ENCODE data around the gene ZC3H10.
"Not testable (repeated sequence)": the region's sequence is repeated elsewhere in the genome, so short reads cannot be mapped to it uniquely, and the experiment has no call there.

Gene ZC3H10

GRCh38 chr12:56154818-56155217, 36.8 kb downstream of the ZC3H10 start:
- no peak for DNase-seq (ENCODE audit: low spot score)

GRCh38 chr12:56155256-56155845, 37.3 kb downstream of the ZC3H10 start:
- DNase-seq (ENCODE audit: low spot score) = no peak

- not testable (repeated sequence) for DNase-seq (ENCODE audit: low spot score)
Observed at GRCh38 chr12:56156464-56157200, 38.6 kb downstream of the ZC3H10 start.

GRCh38 chr12:56157201-56158028, 39.3 kb downstream of the ZC3H10 start:
- peak; percentile 52 for DNase-seq (ENCODE audit: low spot score)

GRCh38 chr12:56158029-56158925, 40.2 kb downstream of the ZC3H10 start, which contains the start of gene MYL6:
Gene MYL6, plus strand, starts transcription at chr12:56158359. Its CDS starts 43 bp downstream, at chr12:56158402.
- peak; percentile 94 for DNase-seq (ENCODE audit: low spot score)

DNA sequence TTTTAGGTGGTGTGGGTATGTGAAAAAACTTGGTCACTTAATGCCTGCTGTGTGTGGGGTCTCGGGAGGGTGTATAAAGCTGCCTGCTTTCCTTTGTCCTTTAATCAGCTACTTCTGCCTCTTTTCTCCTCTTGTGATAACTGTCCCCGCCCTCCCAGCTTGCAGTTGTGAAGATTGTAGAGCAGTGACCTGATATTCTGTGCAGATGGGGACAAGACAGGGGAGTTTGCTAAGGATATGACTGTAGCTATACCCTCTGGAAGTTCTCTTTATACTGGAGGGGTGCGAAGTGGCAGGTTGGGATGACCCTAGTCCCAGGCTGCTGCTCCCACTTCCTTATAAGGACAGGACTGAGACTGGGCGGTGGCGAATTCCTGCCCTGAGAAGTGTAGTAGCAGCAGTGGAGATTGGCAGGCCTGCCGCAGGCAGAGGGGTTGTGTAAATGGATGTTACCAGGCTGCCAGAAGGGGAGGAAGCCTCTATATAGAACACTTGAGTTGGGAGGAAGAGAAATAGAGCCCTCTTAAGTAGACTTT, 40.9 kb downstream of the ZC3H10 start:
- DNase-seq (ENCODE audit: low spot score) = peak; percentile 14

GRCh38 chr12:56159482-56160192, 41.6 kb downstream of the ZC3H10 start:
- DNase-seq (ENCODE audit: low spot score) = no peak

DNA sequence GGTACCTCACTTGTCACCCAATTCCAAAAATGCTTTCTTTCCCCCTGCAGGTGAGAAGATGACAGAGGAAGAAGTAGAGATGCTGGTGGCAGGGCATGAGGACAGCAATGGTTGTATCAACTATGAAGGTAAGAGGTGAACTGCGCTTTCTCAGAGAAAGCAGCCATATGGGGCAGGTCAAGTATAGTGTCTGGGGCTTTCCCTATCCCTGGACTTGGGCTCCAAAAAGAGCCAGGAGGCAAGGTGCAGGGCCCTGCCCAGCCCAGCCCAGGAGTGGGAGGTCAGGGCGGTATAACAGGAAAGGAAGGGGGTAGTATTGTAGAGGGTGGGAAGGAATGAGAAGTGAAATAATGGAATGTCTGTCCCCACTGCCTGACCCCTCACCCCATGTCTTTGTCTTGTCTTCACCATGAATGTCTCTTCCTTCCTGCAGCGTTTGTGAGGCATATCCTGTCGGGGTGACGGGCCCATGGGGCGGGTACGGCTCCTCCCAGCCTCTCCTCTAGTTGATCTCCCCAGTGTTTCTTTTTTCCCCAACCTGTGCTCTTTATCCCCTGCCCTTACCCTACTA, 42.2 kb downstream of the ZC3H10 start:
- DNase-seq (ENCODE audit: low spot score) = peak; percentile 70

- no peak for DNase-seq (ENCODE audit: low spot score)
Observed at GRCh38 chr12:56160894-56161689, 43.0 kb downstream of the ZC3H10 start.

GRCh38 chr12:56161690-56162351, 43.8 kb downstream of the ZC3H10 start:
- DNase-seq (ENCODE audit: low spot score) = no peak

GRCh38 chr12:56162468-56163290, 44.6 kb downstream of the ZC3H10 start:
- DNase-seq (ENCODE audit: low spot score) = no peak

DNA sequence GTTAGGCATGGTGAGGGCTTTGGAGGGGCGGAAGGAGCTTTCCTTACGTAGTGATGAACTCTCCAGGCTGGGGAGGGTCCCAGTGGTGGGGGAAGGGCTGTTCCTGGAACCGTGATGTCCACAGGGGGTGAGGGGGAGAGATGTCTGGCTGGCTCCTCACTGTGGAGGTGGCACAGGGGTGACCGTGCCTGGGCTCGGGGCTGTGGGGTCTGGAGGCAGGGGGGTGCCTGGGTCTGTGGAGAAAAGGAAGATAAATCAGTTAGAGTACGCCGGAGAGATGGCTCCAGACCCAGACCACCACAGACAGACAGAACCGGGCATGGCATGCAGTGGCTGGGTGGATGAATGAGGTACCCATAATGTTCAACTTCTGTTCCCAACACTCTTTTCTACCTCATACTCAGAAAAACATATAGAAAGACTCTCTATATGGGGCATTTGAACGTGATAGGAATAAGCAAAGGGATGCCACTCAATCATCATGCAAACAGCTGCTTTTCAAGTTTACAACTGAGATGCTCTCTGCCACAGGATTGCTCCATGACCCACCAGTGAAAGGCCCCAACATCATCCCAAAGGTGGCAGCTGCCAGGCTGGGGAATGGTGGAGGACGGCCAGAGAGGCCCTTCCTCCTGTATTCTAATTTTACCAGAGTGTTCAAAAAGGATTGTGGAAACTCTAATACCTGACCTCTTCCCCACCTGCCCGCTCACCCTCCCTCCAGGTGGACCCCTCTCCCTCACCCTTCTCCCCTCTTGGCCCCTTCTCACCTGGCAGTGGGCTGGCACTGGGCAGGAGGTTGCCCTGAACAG, 45.7 kb downstream of the ZC3H10 start:
- no peak for DNase-seq (ENCODE audit: low spot score)

DNA sequence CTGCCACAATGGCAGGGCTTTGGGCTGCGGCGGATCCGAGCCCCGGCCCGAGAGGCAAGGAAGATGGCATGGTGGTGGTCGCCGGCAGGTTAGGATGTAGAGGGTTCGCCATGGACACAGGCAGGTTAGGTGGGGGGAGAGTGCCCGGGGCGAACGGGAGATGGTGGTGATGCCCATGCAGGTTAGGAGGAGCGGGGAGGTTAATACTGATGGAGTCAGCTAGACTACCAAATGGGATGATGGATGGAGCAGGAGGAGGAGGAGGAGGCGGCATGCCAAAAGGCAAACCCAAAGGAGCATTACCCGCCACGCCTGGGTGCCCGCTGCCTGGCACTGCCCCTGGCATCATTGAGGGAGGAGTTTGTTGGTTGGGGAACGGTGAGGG, 46.3 kb downstream of the ZC3H10 start:
- DNase-seq (ENCODE audit: low spot score) = no peak

- DNase-seq (ENCODE audit: low spot score) = no peak
Observed at GRCh38 chr12:56165369-56165768, 47.3 kb downstream of the ZC3H10 start.

DNA sequence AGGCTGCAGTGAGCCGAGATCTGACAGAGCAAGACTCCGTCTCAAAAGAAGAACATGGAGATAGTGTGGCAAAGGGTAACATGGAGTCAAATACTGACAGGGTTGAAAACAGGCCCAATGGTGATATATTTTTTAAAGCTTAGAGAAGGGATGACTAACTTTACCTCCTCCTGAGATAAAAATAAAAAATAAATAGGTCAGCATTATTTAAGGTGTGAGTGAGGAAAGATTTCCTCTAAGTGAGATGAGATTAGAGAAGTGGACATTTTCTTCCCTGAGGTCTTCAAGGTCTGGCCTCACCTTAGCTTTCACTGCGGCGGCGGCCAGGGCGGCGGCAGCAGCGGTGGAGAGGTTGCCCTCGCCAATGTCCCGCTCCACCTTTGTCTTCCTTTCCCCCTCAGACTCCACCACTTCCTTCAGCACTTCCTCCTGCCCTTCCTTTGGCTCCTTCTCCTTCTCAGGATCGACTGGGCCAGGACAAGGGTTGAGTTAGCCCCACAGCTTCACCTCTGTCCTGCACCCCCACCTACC, 51.2 kb downstream of the ZC3H10 start:
- no peak for DNase-seq (ENCODE audit: low spot score)

- no peak for DNase-seq (ENCODE audit: low spot score)
Observed at GRCh38 chr12:56172839-56173238, 54.8 kb downstream of the ZC3H10 start.
